Measurements from ENCODE around the gene SCRT2. TPM values are rescaled to one million over a fixed set of nuclear protein-coding genes. Genes with fewer than 3 reads are reported as not detected.
"Not testable (repeated sequence)": the region's sequence is repeated elsewhere in the genome, so short reads cannot be mapped to it uniquely, and the experiment has no call there.

The SCRT2 gene
- not detected for total RNA-seq

- Histone ChIP-seq H3K36me3 (ENCODE audit: control insufficient read depth in 3 of 3, insufficient read depth in 3 of 3, low read length in 3 of 3) (no peaks in the 10 kb centered on the region), H3K4me3 (ENCODE audit: low read length in 3 of 3) (peak within 1 kb of the TSS; percentile 23 to 36 (median 35)), H3K9me3 (ENCODE audit: control insufficient read depth in 3 of 3, low read length in 3 of 3) (no peaks in the 10 kb centered on the region), H3K9ac (ENCODE audit: low read depth in 1 of 3, low read length in 3 of 3) (no peak within 1 kb of the TSS), H3K27me3 (ENCODE audit: control insufficient read depth in 3 of 3, insufficient read depth in 3 of 3, low read length in 3 of 3) (peaks cover 50 to 75% (median 63%) of the 10 kb centered on the region in 3 donors), H3K27ac (ENCODE audit: low read depth, low read length) (no peak within 1 kb of the TSS), H3K4me1 (ENCODE audit: control insufficient read depth in 3 of 3, insufficient read depth in 3 of 3, low read length in 3 of 3) (peaks cover 8 to 12% (median 8%) of the 10 kb centered on the region in 3 donors)
These were observed at the start of gene SCRT2 for GRCh38 chr20:675453-676314. Gene SCRT2 (minus strand): TSS chr20:675802. CDS start chr20:675601, 201 bp downstream.

- not testable (repeated sequence) for H3K27ac ChIP-seq (ENCODE audit: low read depth, low read length); H3K36me3 ChIP-seq (ENCODE audit: control insufficient read depth in 3 of 3, insufficient read depth in 3 of 3, low read length in 3 of 3); H3K9me3 ChIP-seq (ENCODE audit: control insufficient read depth in 3 of 3, low read length in 3 of 3); H3K9ac ChIP-seq (ENCODE audit: low read depth in 1 of 3, low read length in 3 of 3); H3K4me3 ChIP-seq (ENCODE audit: low read length in 3 of 3)
- Histone ChIP-seq H3K4me1 (ENCODE audit: control insufficient read depth in 3 of 3, insufficient read depth in 3 of 3, low read length in 3 of 3) (peaks cover 2 to 13% (median 10%) of the 10 kb centered on the region in 3 donors), H3K27me3 (ENCODE audit: control insufficient read depth in 3 of 3, insufficient read depth in 3 of 3, low read length in 3 of 3) (peaks cover 25 to 65% (median 50%) of the 10 kb centered on the region in 3 donors)
These were observed 49.2 kb upstream of the SCRT2 start for GRCh38 chr20:724797-725196.

DNA sequence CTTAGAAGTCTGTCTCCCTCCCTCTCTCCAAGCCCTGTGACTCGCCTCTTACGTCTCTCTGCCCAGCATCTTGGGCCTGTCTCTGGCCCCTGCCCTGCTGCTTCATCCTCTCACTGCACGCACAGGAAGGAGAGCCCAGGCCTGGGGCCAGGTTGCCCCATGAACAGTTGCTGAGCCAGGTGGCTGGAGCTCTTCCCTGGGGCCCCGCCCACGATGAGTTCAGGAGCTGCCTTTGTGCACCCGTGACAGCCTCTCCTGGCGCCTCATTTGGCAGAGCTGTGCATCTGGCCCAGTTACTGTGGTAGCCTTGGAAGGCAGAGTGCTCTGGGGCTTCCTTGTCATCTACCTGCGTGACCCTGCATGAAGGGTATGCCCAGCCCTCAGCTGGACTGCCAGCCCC is 48.2 kb upstream of the SCRT2 start:
- Histone ChIP-seq H3K36me3 (ENCODE audit: control insufficient read depth in 3 of 3, insufficient read depth in 3 of 3, low read length in 3 of 3) (no peaks in the 10 kb centered on the region), H3K9me3 (ENCODE audit: control insufficient read depth in 3 of 3, low read length in 3 of 3) (peaks cover 0 to 3% (median 0%) of the 10 kb centered on the region in 3 donors), H3K4me1 (ENCODE audit: control insufficient read depth in 3 of 3, insufficient read depth in 3 of 3, low read length in 3 of 3) (peaks cover 2 to 11% (median 10%) of the 10 kb centered on the region in 3 donors), H3K9ac (ENCODE audit: low read depth in 1 of 3, low read length in 3 of 3) (no peak overlapping the region), H3K4me3 (ENCODE audit: low read length in 3 of 3) (no peak overlapping the region), H3K27me3 (ENCODE audit: control insufficient read depth in 3 of 3, insufficient read depth in 3 of 3, low read length in 3 of 3) (peaks cover 19 to 67% (median 50%) of the 10 kb centered on the region in 3 donors), H3K27ac (ENCODE audit: low read depth, low read length) (no peak overlapping the region)

DNA sequence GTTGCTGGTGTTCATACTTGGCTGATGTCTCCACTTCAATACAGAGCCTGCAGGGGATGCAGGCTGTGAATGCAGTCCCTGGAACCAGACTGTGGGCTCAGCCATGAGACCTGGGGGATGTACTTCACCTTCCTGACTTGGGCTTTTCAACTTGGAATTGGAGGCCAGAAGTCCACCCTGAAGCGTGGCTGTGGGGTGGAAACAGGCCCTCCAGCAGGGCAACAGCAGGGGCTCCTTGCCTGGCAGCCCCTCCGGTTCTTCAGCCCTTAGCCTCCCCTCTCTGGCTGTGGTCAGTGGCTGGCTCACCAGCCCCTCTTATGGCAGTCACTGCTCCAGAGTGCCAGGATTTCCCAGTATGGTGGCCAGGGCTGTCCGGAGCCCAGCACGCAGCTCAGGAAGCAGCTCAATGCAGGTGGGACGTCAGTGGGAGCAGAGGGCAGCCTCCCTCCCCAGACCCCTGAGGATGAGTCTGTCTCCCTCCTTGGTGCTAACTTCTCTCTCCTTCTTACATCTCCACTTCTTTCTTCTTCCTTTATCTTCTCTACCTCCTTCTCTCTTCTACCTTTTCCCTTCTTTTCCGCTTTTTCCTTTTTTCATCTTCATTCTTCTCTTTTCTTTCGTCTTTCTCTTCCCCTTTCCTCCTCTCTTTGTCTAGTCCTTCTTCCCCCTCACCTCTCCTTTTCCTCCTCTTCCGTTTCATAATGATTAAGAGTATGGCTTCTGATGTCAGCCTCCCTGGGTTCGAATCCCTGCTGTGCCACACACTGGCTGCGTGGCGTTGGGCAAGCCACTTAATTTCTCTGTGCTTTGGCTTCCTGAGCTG is 47.4 kb upstream of the SCRT2 start:
- H3K27ac ChIP-seq (ENCODE audit: low read depth, low read length), result no peak overlapping the region

DNA sequence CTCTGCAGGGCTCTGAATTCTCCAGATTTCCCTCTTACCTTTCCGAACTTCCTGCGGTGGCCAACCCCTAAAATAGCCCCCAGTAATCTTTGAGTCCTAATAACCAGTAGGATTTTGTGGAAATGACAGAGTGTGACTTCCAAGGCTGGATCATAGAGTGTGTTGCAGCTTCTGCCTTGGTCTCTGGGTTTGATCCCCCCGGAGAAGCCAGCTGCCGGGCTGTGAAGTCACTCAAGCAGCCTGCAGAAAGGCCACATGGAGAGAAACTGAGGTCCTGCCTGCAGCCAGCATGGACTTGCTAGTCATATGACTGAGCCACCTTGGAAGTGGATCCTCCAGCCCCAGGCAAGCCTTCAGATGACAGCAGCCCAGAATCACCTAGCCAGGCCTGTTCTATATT is 46.3 kb upstream of the SCRT2 start:
- peaks cover 0 to 7% (median 6%) of the 10 kb centered on the region in 3 donors for H3K4me1 ChIP-seq (ENCODE audit: control insufficient read depth in 3 of 3, insufficient read depth in 3 of 3, low read length in 3 of 3)
- H3K9ac ChIP-seq (ENCODE audit: low read depth in 1 of 3, low read length in 3 of 3), result no peak overlapping the region
- H3K4me3 ChIP-seq (ENCODE audit: low read length in 3 of 3), result no peak overlapping the region
- peaks cover 0 to 3% (median 0%) of the 10 kb centered on the region in 3 donors for H3K9me3 ChIP-seq (ENCODE audit: control insufficient read depth in 3 of 3, low read length in 3 of 3)
- H3K27me3 ChIP-seq (ENCODE audit: control insufficient read depth in 3 of 3, insufficient read depth in 3 of 3, low read length in 3 of 3), result peaks cover 16 to 63% (median 36%) of the 10 kb centered on the region in 3 donors
- H3K27ac ChIP-seq (ENCODE audit: low read depth, low read length), result no peak overlapping the region
- H3K36me3 ChIP-seq (ENCODE audit: control insufficient read depth in 3 of 3, insufficient read depth in 3 of 3, low read length in 3 of 3), result no peaks in the 10 kb centered on the region

More for the DNA sequence above, 47.4 kb upstream of the SCRT2 start:
- Histone ChIP-seq H3K4me3 (ENCODE audit: low read length in 3 of 3) (no peak overlapping the region), H3K36me3 (ENCODE audit: control insufficient read depth in 3 of 3, insufficient read depth in 3 of 3, low read length in 3 of 3) (no peaks in the 10 kb centered on the region), H3K9me3 (ENCODE audit: control insufficient read depth in 3 of 3, low read length in 3 of 3) (peaks cover 0 to 3% (median 0%) of the 10 kb centered on the region in 3 donors), H3K9ac (ENCODE audit: low read depth in 1 of 3, low read length in 3 of 3) (no peak overlapping the region), H3K27me3 (ENCODE audit: control insufficient read depth in 3 of 3, insufficient read depth in 3 of 3, low read length in 3 of 3) (peaks cover 16 to 61% (median 43%) of the 10 kb centered on the region in 3 donors), H3K4me1 (ENCODE audit: control insufficient read depth in 3 of 3, insufficient read depth in 3 of 3, low read length in 3 of 3) (peaks cover 0 to 7% (median 6%) of the 10 kb centered on the region in 3 donors)

- no peak overlapping the region for H3K4me3 ChIP-seq (ENCODE audit: low read length in 3 of 3)
- H3K9ac ChIP-seq (ENCODE audit: low read depth in 1 of 3, low read length in 3 of 3), result no peak overlapping the region
- H3K27me3 ChIP-seq (ENCODE audit: control insufficient read depth in 3 of 3, insufficient read depth in 3 of 3, low read length in 3 of 3), result peaks cover 4 to 55% (median 33%) of the 10 kb centered on the region in 3 donors
These were observed 44.2 kb upstream of the SCRT2 start for GRCh38 chr20:719816-720215.

GRCh38 chr20:719068-719467 is 43.5 kb upstream of the SCRT2 start:
- H3K36me3 ChIP-seq (ENCODE audit: control insufficient read depth in 3 of 3, insufficient read depth in 3 of 3, low read length in 3 of 3), result no peaks in the 10 kb centered on the region
- peaks cover 4 to 55% (median 33%) of the 10 kb centered on the region in 3 donors for H3K27me3 ChIP-seq (ENCODE audit: control insufficient read depth in 3 of 3, insufficient read depth in 3 of 3, low read length in 3 of 3)
- H3K9me3 ChIP-seq (ENCODE audit: control insufficient read depth in 3 of 3, low read length in 3 of 3), result peaks cover 0 to 3% (median 0%) of the 10 kb centered on the region in 3 donors
- H3K27ac ChIP-seq (ENCODE audit: low read depth, low read length), result no peak overlapping the region
- peaks cover 0 to 4% (median 3%) of the 10 kb centered on the region in 3 donors for H3K4me1 ChIP-seq (ENCODE audit: control insufficient read depth in 3 of 3, insufficient read depth in 3 of 3, low read length in 3 of 3)
- H3K9ac ChIP-seq (ENCODE audit: low read depth in 1 of 3, low read length in 3 of 3), result no peak overlapping the region
- no peak overlapping the region for H3K4me3 ChIP-seq (ENCODE audit: low read length in 3 of 3)

More at GRCh38 chr20:719816-720215, 44.2 kb upstream of the SCRT2 start:
- Histone ChIP-seq H3K9me3 (ENCODE audit: control insufficient read depth in 3 of 3, low read length in 3 of 3) (peaks cover 0 to 3% (median 0%) of the 10 kb centered on the region in 3 donors), H3K36me3 (ENCODE audit: control insufficient read depth in 3 of 3, insufficient read depth in 3 of 3, low read length in 3 of 3) (no peaks in the 10 kb centered on the region), H3K27ac (ENCODE audit: low read depth, low read length) (no peak overlapping the region), H3K4me1 (ENCODE audit: control insufficient read depth in 3 of 3, insufficient read depth in 3 of 3, low read length in 3 of 3) (peaks cover 0 to 7% (median 6%) of the 10 kb centered on the region in 3 donors)

GRCh38 chr20:717832-718231 is 42.2 kb upstream of the SCRT2 start:
- Histone ChIP-seq H3K27ac (ENCODE audit: low read depth, low read length) (no peak overlapping the region), H3K4me3 (ENCODE audit: low read length in 3 of 3) (no peak overlapping the region), H3K9ac (ENCODE audit: low read depth in 1 of 3, low read length in 3 of 3) (no peak overlapping the region), H3K4me1 (ENCODE audit: control insufficient read depth in 3 of 3, insufficient read depth in 3 of 3, low read length in 3 of 3) (no peaks in the 10 kb centered on the region), H3K36me3 (ENCODE audit: control insufficient read depth in 3 of 3, insufficient read depth in 3 of 3, low read length in 3 of 3) (no peaks in the 10 kb centered on the region), H3K9me3 (ENCODE audit: control insufficient read depth in 3 of 3, low read length in 3 of 3) (peaks cover 0 to 3% (median 0%) of the 10 kb centered on the region in 3 donors), H3K27me3 (ENCODE audit: control insufficient read depth in 3 of 3, insufficient read depth in 3 of 3, low read length in 3 of 3) (peaks cover 4 to 45% (median 25%) of the 10 kb centered on the region in 3 donors)

GRCh38 chr20:717271-717670 is 41.7 kb upstream of the SCRT2 start:
- peaks cover 4 to 39% (median 25%) of the 10 kb centered on the region in 3 donors for H3K27me3 ChIP-seq (ENCODE audit: control insufficient read depth in 3 of 3, insufficient read depth in 3 of 3, low read length in 3 of 3)
- H3K9ac ChIP-seq (ENCODE audit: low read depth in 1 of 3, low read length in 3 of 3), result no peak overlapping the region
- peaks cover 0 to 3% (median 0%) of the 10 kb centered on the region in 3 donors for H3K9me3 ChIP-seq (ENCODE audit: control insufficient read depth in 3 of 3, low read length in 3 of 3)

More at GRCh38 chr20:717271-717670, 41.7 kb upstream of the SCRT2 start:
- H3K27ac ChIP-seq (ENCODE audit: low read depth, low read length), result no peak overlapping the region
- H3K4me1 ChIP-seq (ENCODE audit: control insufficient read depth in 3 of 3, insufficient read depth in 3 of 3, low read length in 3 of 3), result no peaks in the 10 kb centered on the region
- H3K36me3 ChIP-seq (ENCODE audit: control insufficient read depth in 3 of 3, insufficient read depth in 3 of 3, low read length in 3 of 3), result no peaks in the 10 kb centered on the region
- H3K4me3 ChIP-seq (ENCODE audit: low read length in 3 of 3), result no peak overlapping the region

Data from skeletal muscle tissue (tissue), 4 donors.